D341Med (cell line): ENCODE data around the gene KRTAP12-4.
"Not testable (repeated sequence)": the region's sequence is repeated elsewhere in the genome, so short reads cannot be mapped to it uniquely, and the experiment has no call there.

Experiments
- DNase-seq: peaks from one replicate; pipeline ENCODE4 v3.0.0; 2012; ENCODE audit warnings: low spot score

Gene KRTAP12-4

GRCh38 chr21:44656868-44657267 is 2.4 kb upstream of the KRTAP12-4 start:
- no peak for DNase-seq

GRCh38 chr21:44653656-44654575 is 543 bp downstream of the KRTAP12-4 start:
- no peak for DNase-seq

DNA sequence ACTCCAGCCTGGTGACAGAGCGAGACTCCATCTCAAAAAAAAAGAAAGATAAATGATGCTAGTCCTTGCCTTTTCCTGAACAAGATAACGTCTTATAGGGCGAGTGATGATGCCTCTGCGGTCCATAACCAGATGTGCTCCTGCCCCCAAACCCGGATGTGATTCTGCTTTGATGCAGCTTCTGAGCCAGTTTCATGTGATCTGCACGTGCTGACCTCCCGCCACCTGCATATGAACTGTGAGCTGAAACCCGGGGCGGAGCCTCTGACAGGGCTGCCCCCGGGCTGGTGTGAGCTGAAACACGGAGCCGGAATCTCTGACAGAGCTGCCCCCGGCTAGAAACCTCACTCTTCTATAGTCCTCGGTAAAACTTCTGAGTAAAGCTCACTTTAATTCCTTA is 1.3 kb downstream of the KRTAP12-4 start:
- no peak for DNase-seq

- no peak for DNase-seq
Measured at GRCh38 chr21:44650973-44651675, 3.3 kb downstream of the KRTAP12-4 start.

- no peak for DNase-seq
Measured at GRCh38 chr21:44650265-44650972, 4.0 kb downstream of the KRTAP12-4 start.

DNA sequence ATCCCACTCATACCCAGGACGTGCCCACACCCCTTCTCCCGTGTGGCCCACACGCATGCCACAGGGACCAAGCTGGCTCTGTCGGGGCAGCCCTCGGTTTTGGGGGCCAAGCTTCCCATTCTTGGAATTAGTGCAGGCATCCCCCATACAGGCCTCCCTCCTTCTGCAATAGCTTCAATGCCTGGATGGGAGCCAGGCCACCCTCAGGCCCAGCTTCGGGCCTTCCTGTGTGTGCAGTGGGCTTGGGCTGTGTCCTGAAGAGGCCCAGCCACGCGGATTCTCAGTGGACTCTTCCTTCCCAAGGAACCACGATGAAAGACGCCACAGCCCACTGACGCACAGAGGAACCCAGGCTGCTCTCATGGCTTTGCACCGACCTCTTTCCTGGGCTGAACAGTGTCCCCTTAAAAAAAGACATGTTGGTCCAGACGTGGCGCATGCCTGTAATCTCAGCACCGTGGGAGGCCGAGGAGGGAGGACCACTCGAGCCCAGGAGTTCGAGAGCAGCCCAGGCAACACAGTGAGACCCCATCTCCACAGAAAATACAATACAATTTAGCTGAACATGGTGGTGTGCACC is 4.8 kb downstream of the KRTAP12-4 start:
- DNase-seq: no peak

DNA sequence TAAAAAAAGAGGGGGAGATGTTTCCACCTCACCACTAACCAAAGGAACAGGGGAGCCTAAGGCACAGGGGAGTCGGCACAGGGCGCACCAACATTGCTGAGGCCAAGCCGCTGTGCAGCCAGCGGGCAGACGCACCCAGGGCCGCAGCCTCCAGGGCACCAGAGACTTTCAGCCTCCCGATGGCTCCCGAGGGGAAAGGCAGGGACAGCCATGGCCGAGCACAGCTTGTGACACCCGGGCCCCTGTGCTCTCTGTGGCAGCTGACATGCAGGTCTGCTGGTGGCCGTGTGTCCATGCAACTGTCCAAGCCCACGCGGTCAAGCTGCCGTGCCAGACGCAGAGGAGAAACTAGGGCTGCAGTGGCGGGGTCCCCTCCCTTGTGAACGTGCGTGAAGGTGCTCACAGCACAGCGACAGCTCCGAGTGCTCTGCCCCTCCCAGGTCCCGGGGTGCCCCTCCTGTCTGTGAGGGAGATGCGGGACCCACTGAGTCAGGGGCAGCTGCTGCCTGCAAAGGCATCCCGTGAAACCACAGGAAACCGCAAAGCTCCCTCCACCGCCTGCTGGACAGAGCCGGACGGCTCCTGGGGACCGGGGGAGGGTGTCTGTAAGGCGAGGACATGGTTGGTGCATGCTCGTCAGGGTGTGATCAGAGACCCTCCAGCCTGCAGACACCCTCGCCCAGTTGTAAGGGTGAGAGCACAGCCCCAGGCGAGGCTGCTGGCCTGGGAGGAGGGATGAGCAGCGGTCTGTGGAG is 5.7 kb downstream of the KRTAP12-4 start:
- DNase-seq: no peak

GRCh38 chr21:44647222-44647552 is 7.3 kb downstream of the KRTAP12-4 start:
- no peak for DNase-seq

GRCh38 chr21:44646366-44647221 is 7.9 kb downstream of the KRTAP12-4 start, which contains the start of gene KRTAP10-11:
Gene KRTAP10-11, plus strand, starts transcription at chr21:44646414. Its CDS starts 45 bp downstream, at chr21:44646459.
- DNase-seq: not testable (repeated sequence)

DNA sequence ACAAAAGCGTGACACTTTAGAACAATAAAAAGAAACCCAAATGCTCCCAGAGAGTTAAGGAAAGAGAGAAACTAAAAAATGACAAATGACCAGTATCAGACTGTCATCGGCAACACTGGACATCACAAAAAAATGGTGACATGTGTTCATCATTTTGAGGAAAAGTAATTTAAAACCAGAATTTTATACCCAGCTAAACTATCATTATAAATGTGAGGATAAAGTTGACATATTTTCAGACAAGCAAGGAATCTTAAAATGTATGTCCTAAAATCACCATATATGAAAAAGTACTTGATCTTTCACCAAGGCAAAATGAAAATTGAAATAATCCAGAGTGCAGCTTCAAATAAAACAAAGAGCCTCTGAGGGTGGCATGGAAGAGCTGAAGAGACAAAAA is 9.6 kb downstream of the KRTAP12-4 start:
- no peak for DNase-seq

DNA sequence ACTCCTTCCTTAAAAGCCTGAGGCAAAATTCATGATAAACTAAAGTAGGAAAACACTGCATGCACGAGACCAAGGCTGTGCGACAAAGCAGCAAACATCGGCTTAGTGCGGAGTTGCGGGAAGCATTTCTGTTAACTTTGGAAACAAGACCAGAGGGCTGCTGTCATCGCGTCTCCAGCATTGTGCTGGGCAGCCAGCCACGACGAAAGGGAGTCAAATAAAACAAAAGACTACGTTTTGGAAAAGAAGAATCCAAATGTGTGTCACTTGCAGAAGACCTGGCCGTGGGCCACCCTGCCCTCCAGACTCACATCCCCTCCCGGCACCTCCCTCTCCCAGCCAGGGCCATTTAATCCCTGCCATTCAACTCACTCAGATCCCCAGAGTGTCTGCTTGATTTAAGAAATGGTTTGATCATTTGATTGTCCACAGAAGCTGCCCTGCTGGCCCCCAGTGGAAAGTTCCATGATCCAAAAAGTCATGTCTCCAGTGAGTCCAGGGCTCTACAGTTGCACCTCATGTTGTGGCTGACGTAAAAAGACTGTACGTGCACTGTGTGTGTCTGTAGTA is 10.6 kb downstream of the KRTAP12-4 start:
- DNase-seq: no peak

- DNase-seq: no peak
Measured at GRCh38 chr21:44640761-44641160, 13.7 kb downstream of the KRTAP12-4 start.

DNA sequence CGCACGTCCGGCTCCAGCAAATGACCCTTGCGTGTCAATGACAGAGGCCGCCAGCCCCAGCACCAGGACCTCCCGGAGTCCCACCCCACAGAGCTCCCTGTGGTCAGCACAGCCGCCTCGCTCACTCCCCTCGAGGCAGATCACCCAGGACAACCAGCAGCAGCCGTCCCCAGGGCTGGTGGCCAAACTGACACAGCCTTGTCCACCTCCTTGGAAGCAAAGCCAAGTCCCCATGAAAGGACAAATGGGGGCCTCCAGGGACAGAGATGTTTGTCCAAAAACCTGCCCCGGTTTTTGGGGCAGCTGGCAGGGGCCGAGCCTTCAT is 15.2 kb downstream of the KRTAP12-4 start:
- DNase-seq: no peak

GRCh38 chr21:44638506-44639330 is 15.7 kb downstream of the KRTAP12-4 start:
- not testable (repeated sequence) for DNase-seq

GRCh38 chr21:44637851-44638348 is 16.6 kb downstream of the KRTAP12-4 start:
- DNase-seq: not testable (repeated sequence)

- DNase-seq: no peak
Measured at GRCh38 chr21:44637018-44637850, 17.2 kb downstream of the KRTAP12-4 start, which contains the start of gene KRTAP10-10. Gene KRTAP10-10, plus strand, starts transcription at chr21:44637356. Its CDS starts 62 bp downstream, at chr21:44637418.

DNA sequence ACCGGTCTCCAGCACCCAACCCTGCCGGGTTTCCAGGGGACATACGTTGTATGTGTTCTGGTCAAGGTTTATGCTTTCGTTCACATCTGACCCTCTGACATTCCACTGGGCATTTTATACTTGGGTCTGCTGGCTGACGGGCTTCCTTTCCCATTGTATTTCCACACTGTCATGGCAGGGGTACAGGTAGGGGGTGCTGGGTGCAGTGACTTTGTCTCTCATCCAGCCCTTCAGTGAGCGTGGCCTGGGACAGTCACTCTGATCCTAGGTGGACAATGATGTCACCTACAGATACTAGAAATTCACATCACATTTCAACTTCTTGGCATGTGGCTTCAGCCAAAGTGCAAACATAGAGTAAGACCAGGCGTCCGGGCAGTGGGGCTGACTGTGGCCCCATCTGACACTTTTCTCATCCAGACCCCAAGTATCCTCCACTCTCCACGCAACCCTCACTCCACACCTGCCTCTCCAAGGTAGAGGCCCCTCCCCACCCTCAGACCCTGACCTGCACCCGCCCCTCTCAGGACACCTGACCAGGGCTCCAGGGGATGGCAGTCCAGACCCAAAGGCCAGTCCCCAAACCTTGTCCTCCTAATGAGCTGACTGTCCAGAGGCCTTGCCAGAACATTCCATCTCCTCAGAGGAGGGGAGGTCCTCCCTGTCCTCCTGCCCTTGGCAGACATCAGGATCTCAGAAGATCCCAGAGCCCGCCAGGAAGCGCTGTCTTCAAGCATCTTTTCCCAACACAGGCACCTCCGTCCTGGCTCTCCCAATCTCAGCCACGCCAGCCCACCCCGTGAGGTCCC is 18.0 kb downstream of the KRTAP12-4 start:
- DNase-seq: no peak
